Measurements from ENCODE around the gene SEMA5B. TPM values are rescaled to one million over a fixed set of nuclear protein-coding genes. Genes with fewer than 3 reads are reported as not detected.

Gene SEMA5B
- total and polyA plus RNA-seq, 2 donors (not counting 3 experiments of a cell fraction or from before 2014, with no cell fraction given) = 0.07 TPM; not detected in 1

DNA sequence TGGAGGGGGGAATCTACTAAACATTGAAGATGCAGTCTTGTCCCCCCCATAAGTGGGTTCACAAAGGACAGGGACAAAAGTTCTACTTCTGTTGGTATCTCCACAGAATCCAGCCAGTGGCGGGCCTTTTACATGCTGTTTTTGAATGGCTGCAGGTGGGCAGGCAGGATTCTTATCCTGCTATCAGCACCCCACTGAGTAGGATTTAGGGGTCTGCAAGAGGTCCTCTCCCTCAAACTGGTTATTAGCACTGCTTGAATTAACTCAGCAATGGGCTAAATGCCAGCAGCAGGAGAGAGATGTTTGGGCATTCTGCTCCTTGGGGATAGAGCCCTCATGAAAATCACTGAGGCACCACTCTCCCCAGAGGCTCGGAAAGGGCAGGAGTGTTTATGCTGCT is 40.3 kb downstream of the SEMA5B start:
- no peak overlapping the region for H3K4me2 ChIP-seq (ENCODE audit: insufficient read depth, low read length)
- ChIA-PET CTCF (no interaction called here), POLR2A (no interaction called here)
- BruUV-seq (replicated peaks) = no TSS peak
- TF ChIP-seq MYC (IDR thresholded peaks at IDR 0.05; ENCODE audit: low read depth, low read length) = no peak
- no peak for TF ChIP-seq POLR2A (IDR thresholded peaks at IDR 0.05; ENCODE audit: low read depth, low read length)
- no peak for TF ChIP-seq FOS (IDR thresholded peaks at IDR 0.05; ENCODE audit: borderline replicate concordance, insufficient read depth, low read length)
- no peaks in the 10 kb centered on the region for H3K4me1 ChIP-seq (ENCODE audit: control insufficient read depth, extremely low read depth, insufficient read depth, low read length)
- no peaks in the 10 kb centered on the region for H3K36me3 ChIP-seq (ENCODE audit: control insufficient read depth in 2 of 2, extremely low read depth in 1 of 2, insufficient read depth in 2 of 2, low read length in 2 of 2)
- H3K4me3 ChIP-seq (replicated peaks in 1 of 3; ENCODE audit: insufficient read depth in 1 of 3, low read depth in 1 of 3, low read length in 3 of 3) = no peak overlapping the region
- dilution Hi-C loops (cut with MboI; ENCODE audit: extremely low pct_ligation_motif_present, low sequenced_read_pairs) (no loop called here), intact Hi-C loops (cut with micrococcal nuclease) (no loop called here)
- no peaks in the 10 kb centered on the region for H3K9me1 ChIP-seq (replicated peaks; ENCODE audit: control insufficient read depth, extremely low read depth, insufficient read depth, low read length)
- H4K20me1 ChIP-seq (replicated peaks; ENCODE audit: control insufficient read depth, extremely low read depth, insufficient read depth, low read length) = no peaks in the 10 kb centered on the region
- no peak overlapping the region for H2AFZ ChIP-seq (ENCODE audit: low read depth, low read length)
- H3K9ac ChIP-seq (replicated peaks; ENCODE audit: extremely low read depth, insufficient read depth, low read length) = no peak overlapping the region
- no peak for FAIRE-seq
- H3K27me3 ChIP-seq (ENCODE audit: control insufficient read depth in 2 of 2, insufficient read depth in 2 of 2, low read length in 2 of 2) = peaks cover 39 to 50% of the 10 kb centered on the region in 2 experiments
- H3K9me3 ChIP-seq (replicated peaks; ENCODE audit: control insufficient read depth, insufficient read depth, low read length) = no peaks in the 10 kb centered on the region
- no peak overlapping the region for H3K27ac ChIP-seq (ENCODE audit: insufficient read depth, low read depth, low read length)
- H3K79me2 ChIP-seq (ENCODE audit: control insufficient read depth, insufficient read depth, low read length) = no peaks in the 10 kb centered on the region
- no peak for DNase-seq (ENCODE audit: low read depth, low spot score)

DNA sequence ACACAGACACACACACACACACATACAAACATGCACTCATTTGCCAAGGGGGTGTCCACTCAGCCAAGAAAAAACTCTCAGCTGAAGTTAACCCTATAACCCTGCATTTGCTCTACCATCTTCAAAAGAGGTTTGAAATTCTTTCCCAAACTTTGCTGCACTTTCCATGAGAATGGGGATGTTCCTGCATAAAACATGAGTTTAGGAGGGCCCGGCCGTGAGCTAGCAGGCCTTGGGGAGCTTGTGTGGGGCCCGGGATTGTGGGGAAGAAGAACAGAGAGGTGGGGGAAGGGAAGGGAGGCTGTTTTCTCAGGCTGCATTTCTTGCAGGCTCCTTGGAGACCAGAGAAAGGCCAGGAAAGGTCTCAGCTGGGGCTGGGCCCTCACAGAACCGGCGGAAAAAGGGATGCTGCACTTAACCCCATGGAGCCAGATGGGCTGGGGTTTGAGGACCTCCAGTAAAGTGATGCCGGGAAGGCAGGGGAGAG is 40.8 kb downstream of the SEMA5B start:
- FAIRE-seq (no peak), DNase-seq (ENCODE audit: low read depth, low spot score) (no peak)
- no peak overlapping the region for H3K4me2 ChIP-seq (ENCODE audit: insufficient read depth, low read length)
- H4K20me1 ChIP-seq (replicated peaks; ENCODE audit: control insufficient read depth, extremely low read depth, insufficient read depth, low read length) = no peaks in the 10 kb centered on the region
- ChIA-PET POLR2A (no interaction called here), CTCF (no interaction called here)
- no peaks in the 10 kb centered on the region for H3K36me3 ChIP-seq (ENCODE audit: control insufficient read depth in 2 of 2, extremely low read depth in 1 of 2, insufficient read depth in 2 of 2, low read length in 2 of 2)
- intact Hi-C loops (cut with micrococcal nuclease) (no loop called here), dilution Hi-C loops (cut with MboI; ENCODE audit: extremely low pct_ligation_motif_present, low sequenced_read_pairs) (no loop called here)
- no peaks in the 10 kb centered on the region for H3K4me1 ChIP-seq (ENCODE audit: control insufficient read depth, extremely low read depth, insufficient read depth, low read length)
- no peak overlapping the region for H3K27ac ChIP-seq (ENCODE audit: insufficient read depth, low read depth, low read length)
- no peak overlapping the region for H2AFZ ChIP-seq (ENCODE audit: low read depth, low read length)
- peaks cover 38 to 46% of the 10 kb centered on the region in 2 experiments for H3K27me3 ChIP-seq (ENCODE audit: control insufficient read depth in 2 of 2, insufficient read depth in 2 of 2, low read length in 2 of 2)
- TF ChIP-seq JUN (IDR thresholded peaks at IDR 0.05; ENCODE audit: borderline replicate concordance, insufficient read depth, insufficient read length, low read depth) (no peak), EZH2 (IDR thresholded peaks at IDR 0.05; ENCODE audit: borderline replicate concordance, low read depth, low read length, severe bottlenecking) (no peak), GATA2 (IDR thresholded peaks at IDR 0.05; ENCODE audit: insufficient read depth, insufficient read length, low read depth, low read length) (no peak), FOS (IDR thresholded peaks at IDR 0.05; ENCODE audit: borderline replicate concordance, insufficient read depth, low read length) (no peak), MYC (IDR thresholded peaks at IDR 0.05; ENCODE audit: low read depth, low read length) (no peak), POLR2AphosphoS5 (IDR thresholded peaks at IDR 0.05; ENCODE audit: insufficient read depth, low read depth, low read length) (no peak), POLR2A (IDR thresholded peaks at IDR 0.05; ENCODE audit: low read depth, low read length) (no peak)
- TF ChIP-seq, protein P1, sequence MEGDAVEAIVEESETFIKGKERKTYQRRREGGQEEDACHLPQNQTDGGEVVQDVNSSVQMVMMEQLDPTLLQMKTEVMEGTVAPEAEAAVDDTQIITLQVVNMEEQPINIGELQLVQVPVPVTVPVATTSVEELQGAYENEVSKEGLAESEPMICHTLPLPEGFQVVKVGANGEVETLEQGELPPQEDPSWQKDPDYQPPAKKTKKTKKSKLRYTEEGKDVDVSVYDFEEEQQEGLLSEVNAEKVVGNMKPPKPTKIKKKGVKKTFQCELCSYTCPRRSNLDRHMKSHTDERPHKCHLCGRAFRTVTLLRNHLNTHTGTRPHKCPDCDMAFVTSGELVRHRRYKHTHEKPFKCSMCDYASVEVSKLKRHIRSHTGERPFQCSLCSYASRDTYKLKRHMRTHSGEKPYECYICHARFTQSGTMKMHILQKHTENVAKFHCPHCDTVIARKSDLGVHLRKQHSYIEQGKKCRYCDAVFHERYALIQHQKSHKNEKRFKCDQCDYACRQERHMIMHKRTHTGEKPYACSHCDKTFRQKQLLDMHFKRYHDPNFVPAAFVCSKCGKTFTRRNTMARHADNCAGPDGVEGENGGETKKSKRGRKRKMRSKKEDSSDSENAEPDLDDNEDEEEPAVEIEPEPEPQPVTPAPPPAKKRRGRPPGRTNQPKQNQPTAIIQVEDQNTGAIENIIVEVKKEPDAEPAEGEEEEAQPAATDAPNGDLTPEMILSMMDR (IDR thresholded peaks at IDR 0.05; ENCODE audit: extremely low read depth in 1 of 2, insufficient read depth in 1 of 2, low read depth in 1 of 2, low read length in 2 of 2) = no peak
- TF ChIP-seq, protein P2, sequence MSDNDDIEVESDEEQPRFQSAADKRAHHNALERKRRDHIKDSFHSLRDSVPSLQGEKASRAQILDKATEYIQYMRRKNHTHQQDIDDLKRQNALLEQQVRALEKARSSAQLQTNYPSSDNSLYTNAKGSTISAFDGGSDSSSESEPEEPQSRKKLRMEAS (IDR thresholded peaks at IDR 0.05; ENCODE audit: insufficient read depth, insufficient read length) = no peak
- BruUV-seq (replicated peaks) = no TSS peak
- H3K9me3 ChIP-seq (replicated peaks; ENCODE audit: control insufficient read depth, insufficient read depth, low read length) = no peaks in the 10 kb centered on the region
- H3K9ac ChIP-seq (replicated peaks; ENCODE audit: extremely low read depth, insufficient read depth, low read length) = no peak overlapping the region
- H3K9me1 ChIP-seq (replicated peaks; ENCODE audit: control insufficient read depth, extremely low read depth, insufficient read depth, low read length) = no peaks in the 10 kb centered on the region
- H3K4me3 ChIP-seq (replicated peaks in 1 of 3; ENCODE audit: insufficient read depth in 1 of 3, low read depth in 1 of 3, low read length in 3 of 3) = no peak overlapping the region
- H3K79me2 ChIP-seq (ENCODE audit: control insufficient read depth, insufficient read depth, low read length) = no peaks in the 10 kb centered on the region

Measured in endothelial cell of umbilical vein (primary cell).